LNCAP (cell line): Measurements from ENCODE around the gene CDHR2.

ENCODE experiments used
- CTCF ChIP-seq: fragments of 450-650 bp; IDR thresholded peaks from 2 replicates; pipeline ENCODE4 v1.5.1; 2017; ENCODE audit warnings: mild to moderate bottlenecking

Gene CDHR2

DNA sequence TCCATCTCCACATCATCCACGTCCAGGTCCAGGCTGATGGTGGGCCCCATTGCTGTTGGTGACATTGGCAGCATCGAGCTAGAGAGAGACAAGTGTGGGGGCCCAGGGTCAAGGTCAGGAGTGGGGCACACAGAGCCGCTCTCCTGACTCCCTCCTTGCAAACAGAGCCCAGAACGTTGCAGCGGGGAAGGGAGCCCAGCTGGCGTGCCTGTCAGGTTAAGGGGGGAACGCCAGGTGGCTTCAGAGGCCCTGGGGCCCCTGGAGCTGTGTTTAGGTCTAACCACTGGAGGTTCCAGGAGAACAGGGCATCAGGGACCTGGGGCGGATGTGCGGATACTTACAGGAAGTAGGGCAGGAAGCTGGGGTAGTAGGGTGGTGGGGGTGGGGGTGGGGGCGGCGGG lies 19.4 kb upstream of the CDHR2 start:
- no peak for TF ChIP-seq CTCF

DNA sequence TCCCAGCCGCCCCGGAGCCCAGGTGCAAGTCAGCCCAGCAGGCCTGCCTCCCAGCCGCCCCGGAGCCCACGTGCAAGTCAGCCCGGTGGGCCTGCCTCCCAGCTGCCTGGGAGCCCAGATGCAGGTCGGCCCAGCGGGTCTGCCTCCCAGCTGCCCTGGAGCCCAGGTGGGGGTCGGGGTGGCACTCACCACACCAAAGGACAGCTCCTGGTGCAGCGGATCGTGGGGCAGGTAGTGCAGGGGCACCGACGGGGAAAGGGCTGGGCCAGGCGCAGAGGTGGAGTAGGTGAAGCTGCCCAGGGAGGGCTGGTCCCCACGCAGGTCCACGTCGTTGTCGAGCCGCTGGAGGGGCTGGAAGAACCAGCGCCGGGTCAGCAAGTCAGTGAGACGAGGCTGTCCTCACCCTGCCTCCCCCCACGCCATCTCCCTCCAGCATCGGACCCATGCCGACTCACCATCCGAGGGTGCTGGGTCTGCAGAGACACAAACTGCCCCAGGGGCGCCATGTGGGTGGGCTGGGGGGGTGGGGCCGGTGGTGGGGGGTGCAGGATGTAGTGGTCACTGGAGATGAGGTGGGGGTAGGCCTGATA lies 18.7 kb upstream of the CDHR2 start:
- no peak for TF ChIP-seq CTCF

- TF ChIP-seq CTCF, result no peak
These were observed 17.9 kb upstream of the CDHR2 start for GRCh38 chr5:176530983-176531901.

DNA sequence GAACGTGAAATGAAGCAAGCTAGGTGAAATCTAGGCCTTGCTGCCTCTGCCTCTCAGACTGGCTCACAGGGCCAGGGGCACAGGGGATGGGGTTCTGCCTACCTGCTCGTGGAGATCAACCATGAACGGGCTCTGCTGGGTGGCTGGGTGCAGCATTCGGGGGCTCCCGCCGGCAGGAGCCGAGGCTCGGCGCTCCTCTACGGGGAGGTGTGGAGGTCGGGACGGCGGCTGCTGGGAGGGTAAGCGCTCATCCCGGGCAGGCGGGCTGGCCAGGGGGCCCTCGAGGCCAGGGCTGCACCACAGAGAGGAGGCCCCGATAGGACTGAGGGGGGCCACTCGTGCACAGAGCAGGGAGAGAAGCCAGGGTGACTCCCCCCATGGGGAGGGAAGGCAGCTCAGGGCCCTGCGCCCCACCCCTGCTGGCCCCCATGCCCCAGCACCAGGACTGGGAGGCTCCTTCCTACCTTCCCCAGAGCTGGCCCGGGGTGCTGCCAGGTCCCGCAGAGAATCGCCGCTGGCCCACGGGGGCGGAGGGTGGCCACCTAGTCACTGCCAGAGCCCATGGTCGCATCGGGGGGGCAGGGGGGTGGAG lies 17.1 kb upstream of the CDHR2 start:
- TF ChIP-seq CTCF, result no peak

DNA sequence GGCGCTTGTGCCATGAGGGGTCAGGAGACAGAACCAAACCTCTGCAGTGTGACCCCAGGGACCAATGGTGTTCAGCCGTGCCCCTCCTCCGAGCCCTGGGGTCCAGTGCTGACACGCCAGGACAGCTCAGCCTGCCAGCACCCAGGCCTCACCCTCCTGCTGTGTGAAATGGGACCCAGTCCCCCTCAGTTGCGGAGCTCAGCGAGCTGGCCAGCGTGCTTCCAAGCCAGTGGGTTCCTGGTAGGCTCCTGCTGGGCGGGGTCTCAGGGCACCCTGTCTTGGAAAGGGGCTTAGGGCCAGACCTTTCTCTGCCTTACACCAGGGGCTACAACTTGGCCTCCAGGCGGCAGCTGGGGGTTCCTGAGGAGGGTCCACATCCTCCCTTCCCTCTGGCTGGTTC lies 16.3 kb upstream of the CDHR2 start:
- no peak for TF ChIP-seq CTCF

DNA sequence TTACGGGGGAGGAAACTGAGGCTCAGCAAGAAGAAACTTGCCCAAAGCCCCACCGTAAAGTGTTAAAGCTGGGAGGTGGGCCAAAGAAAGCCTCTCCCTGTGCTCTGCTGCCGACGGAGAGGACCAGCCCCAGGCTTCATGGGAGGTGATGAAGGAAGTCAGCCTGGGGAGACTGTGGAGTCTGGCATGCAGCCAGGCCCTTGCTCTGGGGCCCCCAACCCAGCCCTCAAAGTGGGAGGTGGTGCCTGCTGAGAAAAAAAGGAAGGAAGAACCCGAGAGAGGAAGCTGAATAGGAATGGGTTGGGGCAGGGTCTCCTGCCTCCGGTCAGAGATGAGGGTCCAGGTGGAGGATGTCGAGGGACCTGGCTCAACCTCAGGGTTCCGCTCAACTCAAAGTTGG lies 15.8 kb upstream of the CDHR2 start:
- TF ChIP-seq CTCF, result no peak

GRCh38 chr5:176533894-176534611 lies 15.1 kb upstream of the CDHR2 start:
- no peak for TF ChIP-seq CTCF
